Stimulated activated CD8-positive, alpha-beta memory T cell treated with anti-CD3 and anti-CD28 coated beads, Interleukin-4, amount 100 ng/mL, for 1 hour (primary cell): Measurements from ENCODE around the gene DNAJB6.
"Not testable (repeated sequence)": the region's sequence is repeated elsewhere in the genome, so short reads cannot be mapped to it uniquely, and the experiment has no call there.

ENCODE experiments used
- DNase-seq, 2 donors: peaks; one replicate each; pipeline ENCODE4 v3.0.0-alpha.2; 2020; ENCODE audit warnings: low read depth in 2 of 2, low spot score in 1 of 2

DNAJB6 gene

DNA sequence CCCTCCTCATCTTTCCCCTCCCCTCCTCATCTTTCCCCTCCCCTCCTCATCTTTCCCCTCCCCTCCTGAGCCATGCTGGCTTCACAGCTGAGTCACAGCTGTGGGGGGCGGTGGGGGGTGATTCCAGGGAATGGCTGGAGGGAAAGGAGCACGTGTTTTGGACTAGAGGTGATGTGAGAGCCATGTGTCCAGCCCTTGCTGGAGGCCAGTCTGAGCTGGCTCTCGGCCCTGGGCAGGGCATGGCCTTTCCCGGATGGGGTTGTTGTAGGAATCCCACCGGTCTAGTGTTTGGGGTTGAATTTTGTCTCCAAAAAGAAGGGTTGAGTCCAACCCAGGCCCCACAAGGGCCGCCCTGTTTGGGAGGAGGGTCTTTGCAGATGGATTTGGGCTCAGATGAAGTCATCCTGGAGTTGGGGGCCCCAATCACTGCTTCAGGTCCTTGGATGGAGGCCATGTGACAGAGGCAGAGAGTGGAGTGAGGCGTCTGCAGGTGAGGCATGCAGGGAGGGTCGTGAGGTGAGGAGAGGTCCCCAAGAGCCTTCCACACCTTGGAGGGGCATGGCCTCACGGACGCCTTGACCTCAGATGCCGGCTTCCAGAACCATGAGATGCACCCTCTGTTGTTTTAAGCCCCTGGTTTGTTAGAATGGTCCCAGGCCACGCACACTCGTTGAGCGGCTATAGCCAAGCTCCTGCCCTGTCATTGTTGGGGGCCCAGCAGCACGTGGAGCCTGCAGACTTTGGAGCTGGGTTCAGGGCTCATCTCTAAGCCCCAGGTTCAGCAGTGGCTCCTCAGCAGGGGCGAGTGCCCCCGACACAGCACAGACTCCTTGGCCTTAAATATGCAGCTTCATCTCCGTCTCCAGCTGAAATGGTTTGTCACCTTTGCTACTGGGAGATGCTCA, 101.6 kb downstream of the DNAJB6 start:
- DNase-seq, result no peak

DNA sequence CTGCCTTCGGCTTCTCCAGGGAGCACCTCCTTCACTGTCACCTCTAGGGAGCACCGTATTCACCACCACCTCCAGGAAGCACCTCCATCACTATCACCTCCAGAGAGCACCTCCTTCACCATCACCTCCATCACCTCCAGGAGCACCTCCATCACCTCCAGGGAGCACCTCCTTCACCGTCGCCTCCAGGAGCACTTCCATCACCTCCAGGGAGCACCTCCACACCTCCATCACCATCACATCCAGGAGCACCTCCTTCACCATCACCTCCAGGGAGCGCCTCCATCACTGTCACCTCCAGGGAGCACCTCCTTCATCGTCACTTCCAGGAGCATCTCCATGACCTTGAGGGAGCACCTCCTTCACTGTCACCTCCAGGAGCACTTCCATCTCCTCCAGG, 102.3 kb downstream of the DNAJB6 start:
- no peak for DNase-seq

DNA sequence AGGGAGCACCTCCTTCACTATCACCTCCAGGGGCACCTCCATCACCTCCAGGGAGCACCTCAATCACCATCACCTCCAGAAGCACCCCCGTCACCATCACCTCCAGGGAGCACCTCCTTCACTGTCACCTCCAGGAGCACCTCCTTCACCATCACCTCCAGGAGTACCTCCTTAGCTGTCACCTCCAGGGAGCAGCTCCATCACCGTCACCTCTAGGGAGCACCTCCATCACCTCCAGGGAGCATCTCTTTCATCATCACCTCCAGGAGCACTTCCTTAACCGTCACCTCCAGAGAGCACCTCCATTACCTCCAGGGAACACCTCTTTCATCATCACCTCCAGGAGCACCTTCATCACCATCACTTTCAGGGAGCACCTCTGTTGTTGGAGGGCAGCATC, 103.0 kb downstream of the DNAJB6 start:
- DNase-seq, result no peak

DNA sequence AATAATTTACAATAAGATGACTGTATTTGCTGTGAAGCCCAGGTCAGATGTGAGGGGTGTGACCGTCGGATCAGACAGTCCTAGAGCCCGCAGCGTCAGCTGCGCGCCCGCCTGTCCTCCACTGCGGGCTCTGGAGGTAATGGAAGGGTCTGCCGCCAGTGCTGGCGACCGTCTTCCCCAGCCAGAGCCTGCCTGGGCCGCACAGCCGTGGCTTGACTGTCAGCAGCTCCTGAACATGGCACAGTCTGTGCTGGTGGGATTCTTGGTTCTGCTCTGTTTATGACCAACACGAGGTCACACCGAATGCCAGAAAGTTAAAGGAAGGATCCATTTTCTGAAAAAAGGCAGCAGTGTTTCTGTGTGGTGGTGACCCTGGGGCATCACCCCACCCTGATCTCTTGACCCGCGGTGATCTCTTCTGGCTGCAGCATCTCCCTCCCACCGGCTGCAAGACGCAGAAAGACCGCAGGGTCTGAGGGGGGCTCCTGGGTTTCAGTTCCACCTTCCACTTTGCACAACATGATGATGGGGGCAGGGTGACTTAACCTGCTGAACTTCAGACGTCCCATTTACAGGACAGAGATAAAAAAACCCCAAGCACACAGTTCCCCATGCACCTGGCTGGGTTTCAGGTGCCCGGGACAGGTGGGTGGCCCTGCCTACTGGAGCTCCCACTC, 103.7 kb downstream of the DNAJB6 start:
- DNase-seq, result no peak

DNA sequence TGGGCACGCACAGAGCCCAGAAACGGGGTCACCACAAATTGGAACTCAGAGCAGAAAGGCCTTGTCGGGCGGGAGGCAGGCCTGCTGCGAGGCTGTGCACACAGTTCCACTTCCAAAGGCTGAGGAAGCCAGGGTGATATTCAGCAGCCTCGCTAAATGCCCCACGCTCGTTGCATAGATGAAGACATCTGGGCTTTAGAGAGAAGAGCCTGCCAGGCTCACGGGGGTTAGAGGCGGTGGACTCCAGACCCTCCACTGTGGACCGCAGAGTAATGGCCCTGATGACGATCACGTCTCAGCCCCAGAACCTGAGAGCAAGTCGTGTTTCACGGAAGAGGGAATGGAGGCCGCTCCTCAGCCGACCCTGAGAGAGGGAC, 104.2 kb downstream of the DNAJB6 start:
- no peak for DNase-seq

DNA sequence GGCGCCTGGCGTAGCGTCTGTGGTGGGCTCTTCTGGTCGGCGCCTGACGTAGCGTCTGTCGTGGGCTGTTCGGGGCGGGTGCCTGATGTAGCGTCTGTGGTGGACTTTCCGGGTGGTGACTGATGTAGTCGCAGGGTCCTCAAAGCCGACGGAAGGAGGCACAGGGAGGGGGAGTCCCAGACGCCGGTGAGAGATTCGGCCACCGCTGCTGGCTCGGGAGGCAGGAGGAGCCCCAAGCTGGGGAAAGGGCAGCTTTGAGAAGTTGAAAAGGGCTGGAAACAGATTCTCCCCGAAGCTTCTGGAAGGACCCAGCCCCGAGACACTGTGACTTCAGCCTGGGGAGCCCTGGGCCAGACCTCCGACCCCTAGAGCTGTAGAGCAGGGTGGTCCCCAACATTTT, 105.7 kb downstream of the DNAJB6 start:
- DNase-seq, result no peak

DNA sequence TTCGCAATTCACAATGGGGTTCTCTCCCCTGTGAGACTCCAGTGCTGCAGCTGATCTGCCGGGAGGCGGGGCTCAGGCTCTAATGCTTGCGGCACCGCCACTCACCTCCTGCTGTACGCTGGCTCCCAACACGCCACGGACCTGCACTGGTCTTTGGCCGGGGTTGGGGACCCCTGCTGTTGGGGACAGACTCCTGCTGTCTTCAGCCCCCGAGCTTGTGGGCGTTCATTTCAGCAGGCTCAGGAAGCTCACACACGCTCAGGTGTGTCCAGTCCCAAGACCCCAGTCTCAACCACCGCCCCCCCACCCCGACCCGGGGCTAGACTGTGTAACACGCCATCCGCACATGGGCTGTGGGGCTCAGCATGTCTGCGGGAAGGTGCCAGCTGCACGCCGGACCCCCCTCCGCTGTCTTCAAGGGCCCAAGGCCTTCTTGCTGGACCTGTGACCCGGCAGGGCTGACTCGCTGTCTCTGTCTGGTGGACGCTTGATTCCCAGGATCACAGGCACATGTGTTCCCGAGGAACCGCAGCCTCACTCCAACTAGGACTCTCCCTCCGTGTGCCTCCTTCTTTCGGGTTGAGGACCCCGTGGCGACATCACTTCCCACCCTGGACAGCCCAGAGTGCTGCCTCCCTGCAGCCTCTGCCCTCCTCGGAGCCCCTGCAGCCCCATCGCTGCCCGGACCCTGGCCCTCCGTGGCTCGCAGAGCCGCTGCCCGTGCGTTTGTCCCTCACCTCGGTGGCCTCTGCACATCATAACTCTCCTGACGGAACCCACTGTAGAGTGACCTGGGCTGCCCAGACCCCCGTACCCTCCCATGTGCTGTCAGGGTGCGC, 106.4 kb downstream of the DNAJB6 start:
- DNase-seq, result no peak

DNA sequence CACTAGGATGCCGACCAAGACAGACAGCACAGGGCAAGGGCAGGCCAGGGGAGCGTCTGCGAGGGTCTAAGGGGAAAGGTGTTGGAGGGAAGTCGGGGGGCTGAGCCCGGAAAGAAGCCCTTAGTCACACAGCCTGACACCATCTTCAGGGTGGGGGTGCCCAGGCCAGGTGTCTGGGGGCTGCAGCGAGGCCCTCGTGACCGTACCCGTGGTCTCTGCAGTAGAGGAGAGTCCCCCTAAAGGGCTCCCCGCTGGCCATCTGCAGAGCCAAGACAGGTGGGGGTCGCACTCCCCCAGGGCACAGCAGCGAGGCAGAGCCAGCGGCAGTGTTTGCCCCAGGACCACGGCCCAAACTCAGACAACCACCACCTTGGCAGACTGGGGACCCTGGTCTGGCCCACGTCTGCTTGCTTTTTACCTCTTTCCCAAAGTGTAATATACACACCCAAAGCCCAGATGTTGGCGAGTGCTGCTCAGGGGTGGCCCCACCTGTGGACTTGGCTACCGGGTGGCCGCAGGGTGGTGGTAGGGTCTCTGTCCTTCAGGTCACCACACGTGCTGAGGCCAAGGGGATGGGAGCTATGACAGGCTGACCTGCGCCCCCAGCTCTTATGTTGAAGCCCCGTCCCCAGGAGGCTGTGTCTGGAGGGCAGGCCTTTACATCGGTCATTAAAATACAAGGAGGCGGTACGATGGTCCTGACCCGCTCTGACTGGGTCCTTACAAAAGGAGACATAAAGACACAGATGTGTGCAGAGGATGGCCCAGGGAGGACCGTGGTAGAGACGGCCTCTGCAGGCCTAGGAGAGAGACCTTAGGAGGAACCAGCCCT, 107.4 kb downstream of the DNAJB6 start:
- DNase-seq, result no peak

DNA sequence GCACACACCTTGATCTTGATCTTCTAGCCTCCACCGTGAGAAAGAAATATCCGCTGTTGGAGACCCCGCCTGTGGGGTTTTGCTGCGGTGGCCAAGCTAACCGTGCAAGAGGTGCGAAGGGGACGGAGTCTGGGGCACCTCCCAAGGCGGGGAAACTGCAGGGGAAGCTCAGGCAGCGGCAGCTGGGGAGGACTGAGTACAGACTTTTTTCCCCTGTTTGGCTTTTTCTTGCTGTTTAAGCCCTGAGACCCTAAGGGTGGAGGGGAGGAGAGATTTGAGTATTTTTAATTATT, 108.0 kb downstream of the DNAJB6 start:
- DNase-seq, result no peak

DNA sequence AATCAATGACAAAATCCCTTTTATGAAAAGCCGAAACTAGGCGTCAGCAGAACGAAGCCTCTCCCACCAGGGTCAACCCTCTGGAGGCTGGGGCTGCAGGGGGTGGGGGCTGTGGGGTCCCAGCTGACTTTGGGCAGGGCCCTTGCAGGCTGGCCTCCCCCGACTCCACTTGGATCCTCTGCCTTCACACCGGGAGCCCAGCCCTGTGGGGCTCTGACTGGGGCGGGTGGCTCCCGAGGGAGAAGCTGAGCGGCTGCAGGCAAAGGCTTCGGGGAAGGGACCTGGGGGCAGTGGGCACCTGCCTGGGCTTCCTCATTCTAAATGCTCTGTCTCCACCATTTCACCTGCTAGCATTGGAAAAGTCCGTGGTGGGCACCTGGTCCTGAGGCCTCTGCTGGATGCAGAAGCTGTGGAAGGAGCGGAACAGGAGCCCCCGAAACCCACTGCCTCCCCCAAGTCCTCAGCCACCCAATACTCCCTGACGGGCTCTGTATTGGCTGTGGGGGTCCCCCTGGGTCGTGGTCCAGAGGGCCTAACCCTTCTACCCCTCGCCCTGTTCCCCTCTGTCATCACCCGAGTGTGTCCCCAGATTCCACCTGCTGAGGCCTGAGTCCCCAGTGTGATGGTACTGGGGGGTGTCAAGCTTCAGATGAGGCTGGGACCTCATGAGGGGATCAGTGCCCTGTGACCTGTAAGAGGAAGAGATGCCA, 108.6 kb downstream of the DNAJB6 start:
- no peak for DNase-seq

DNA sequence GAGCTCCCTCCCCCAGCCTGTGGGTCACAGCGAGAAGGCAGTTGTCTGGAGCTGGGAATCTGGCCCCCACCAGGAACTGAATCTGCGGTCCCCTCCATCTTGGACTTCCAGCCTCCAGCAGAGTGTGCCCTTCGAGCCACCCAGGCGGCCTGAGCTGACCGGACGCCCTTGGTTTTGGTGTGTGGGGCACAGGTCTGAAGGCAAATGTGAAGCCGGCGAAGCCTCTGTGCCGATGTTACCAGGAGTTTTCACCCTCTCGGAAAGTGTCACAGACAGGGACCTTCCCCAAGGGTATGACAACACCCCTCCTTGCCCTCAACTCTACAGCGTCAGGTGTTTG, 109.1 kb downstream of the DNAJB6 start:
- DNase-seq, result no peak

DNA sequence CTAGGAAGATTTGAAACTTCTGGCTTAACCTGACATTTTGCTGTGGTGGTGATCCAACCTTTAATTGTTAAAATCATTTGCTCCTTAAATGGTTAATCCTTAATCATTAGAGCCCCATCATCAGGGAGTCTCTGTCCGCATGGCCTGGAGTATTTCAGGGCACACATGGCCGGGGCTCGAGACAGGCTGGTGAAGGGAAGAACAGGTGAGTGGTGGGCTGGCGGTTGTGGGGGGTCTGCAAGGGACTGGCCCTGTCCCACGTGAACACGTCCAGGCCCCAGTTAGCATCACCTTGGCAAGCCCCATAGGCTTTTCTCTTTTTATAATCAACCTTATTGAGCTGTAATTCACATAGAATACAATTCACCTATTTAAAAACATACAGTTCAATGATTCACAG, 109.5 kb downstream of the DNAJB6 start:
- no peak for DNase-seq

DNA sequence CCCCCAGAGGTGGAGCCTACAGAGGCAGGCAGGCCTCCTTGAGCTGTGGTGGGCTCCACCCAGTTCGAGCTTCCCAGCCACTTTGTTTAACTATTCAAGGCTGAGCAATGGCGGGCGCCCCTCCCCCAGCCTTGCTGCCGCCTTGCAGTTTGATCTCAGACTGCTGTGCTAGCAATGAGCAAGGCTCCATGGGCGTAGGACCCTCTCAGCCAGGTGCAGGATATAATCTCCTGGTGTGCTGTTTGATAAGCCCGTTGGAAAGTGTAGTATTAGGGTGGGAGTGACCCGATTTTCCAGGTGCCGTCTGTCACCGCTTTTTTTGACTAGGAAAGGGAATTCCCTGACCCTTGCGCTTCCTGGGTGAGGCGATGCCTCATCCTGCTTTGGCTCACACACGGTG, 117.2 kb downstream of the DNAJB6 start:
- not testable (repeated sequence) for DNase-seq

DNA sequence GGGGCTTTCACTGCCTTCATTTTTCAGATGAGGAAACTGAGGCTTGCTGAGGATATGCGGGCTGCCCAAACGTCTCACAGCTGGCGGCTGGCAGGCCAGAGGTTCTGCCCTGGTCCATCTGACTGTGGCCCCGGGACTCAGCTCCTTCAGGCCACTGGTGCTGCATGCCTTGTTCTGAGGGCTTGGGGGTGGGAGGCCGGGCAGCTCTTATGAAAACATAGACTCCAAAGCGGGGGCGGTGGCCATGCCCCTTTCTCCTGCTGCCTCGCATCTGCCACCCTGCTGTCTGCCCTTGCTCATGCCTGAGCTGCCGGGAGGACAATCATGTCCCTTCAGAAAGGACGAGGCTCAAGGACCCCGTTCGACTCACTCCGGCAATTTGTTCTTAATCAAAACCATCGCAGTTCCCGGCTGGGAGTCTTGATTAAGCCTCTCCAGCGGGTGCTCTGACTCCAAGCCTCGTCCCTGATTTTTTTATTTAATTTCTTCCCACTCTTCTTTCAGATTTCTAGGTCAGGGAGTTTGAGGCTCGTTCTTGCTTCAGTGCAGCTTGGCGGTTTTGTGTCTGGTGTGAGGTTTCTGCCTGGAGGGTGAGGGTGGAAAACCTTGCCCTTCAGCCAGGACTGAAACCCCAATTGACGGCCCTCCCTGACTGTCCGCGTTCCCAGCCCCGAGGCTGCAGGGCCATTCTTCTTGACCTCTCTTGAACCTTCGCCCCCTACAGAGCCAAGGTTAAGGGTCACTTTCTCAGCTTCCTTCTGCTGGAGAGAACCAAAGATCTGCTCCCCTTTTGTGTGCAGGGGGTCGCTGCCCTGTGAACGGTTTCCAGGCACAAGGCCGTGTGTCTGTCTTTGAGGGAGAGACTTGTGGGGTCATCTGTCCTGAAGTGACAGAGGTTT, 120.8 kb downstream of the DNAJB6 start:
- no peak for DNase-seq

DNA sequence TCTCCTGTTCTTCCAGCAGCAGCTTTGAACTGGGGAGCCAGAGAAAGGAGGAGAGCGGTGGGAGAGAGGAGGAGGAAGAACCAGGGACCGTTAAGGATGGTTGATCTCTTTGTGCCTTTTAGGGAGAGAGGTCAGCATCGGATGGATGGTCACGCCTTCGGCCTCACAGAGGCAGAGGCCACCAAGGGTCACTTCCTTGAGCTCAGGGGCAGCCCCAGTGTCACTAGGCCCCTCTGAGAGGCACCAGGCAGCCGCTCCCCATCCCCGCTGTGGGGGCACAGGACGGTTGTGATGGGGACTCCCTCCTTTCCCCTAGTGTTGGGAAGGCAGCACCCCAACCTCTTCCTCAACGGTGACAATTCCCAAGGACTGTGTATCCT, 121.4 kb downstream of the DNAJB6 start:
- DNase-seq, result no peak

DNA sequence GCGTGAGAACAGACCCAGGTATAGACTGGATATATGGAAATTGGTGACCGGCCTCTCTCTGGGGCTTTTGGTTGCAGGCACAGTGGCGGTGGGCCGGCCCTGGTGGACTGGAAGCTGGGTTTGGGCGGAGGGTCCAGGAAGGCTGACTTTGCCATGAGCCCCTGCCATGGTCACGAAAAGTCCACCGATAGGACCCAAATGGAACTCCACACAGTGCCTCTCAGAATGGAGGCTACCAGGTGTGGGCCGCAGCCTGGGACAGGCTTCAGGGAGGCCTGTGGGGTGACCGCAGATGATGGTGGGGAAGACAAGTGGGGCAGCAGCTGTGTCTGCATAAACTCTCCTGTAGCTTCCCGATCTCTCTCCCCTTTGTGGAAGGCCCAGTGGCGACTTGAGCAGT, 123.2 kb downstream of the DNAJB6 start:
- no peak for DNase-seq

DNA sequence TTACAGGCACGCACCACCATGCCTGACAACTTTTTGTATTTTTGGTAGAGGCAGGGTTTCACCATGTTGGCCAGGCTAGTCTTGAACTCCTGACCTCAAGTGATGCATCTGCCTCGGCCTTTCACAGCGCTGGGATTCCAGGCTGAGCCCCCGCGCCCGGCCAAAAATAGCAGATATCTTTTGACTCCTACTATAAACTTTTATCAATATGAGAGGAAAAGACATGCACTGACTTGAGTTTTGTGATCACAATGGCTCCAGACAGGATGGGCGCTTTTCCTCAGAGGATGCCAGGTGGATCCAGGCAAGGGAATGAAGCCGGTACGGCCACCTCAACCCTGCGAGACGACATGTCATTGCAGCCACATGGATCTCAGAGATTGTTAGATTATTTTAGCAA, 123.9 kb downstream of the DNAJB6 start:
- no peak for DNase-seq

DNA sequence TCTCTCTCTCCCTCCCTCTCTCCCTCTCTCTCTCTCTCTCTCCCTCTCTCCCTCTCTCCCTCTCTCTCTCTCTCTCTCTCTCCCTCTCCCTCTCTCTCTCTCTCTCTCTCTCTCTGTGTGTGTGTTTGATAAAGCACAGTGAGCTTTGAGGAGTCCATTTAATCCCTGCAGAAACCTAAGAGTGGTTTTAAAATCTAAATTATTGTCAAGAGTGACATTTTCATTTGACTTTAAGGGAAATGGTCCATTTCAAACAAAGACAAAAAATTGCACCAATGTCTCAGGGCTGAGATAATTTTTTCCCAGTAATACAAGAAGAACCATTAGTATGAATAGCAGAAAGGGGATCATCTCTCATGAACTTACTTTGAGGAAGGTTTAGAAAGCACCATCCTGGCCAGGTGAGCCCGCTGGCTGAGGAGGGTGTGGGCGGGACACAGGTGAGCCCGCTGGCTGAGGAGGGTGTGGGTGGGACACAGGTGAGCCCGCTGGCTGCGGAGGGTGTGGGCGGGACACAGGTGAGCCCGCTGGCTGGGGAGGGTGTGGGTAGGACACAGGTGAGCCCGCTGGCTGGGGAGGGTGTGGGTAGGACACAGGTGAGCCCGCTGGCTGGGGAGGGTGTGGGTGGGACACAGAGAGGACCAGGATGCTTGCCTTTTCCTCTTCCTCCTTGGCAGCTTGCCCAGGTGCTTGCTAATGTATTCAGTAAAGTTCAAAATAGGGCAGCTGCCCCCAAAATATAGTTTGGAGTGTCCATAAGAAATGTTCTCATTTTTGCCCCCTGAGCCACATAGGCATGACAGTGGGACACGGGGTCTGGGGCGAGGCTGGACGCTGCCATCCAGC, 125.0 kb downstream of the DNAJB6 start:
- DNase-seq, result no peak

DNA sequence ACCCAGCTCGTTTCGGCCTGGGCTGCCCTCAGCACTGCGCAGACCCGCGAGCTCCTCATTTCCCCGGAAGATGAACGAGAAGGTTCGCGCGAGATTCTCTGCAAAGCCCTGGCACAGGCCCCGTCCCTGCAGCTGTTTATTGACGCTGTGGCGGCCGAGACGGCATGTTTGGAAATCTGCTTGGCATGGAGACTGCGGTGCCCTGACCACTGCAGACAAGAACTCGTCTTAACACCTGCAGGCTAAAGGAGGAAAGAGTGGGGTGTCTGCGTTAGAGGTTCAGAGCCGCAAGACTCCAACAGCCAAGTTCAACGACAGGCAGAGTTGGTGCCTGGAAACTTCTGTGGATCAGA, 125.6 kb downstream of the DNAJB6 start:
- DNase-seq, result no peak
